Stimulated activated naive CD8-positive, alpha-beta T cell treated with anti-CD3 and anti-CD28 coated beads, Interleukin-15, Interleukin-2, amounts not matched to agents 100 U/mL and 50 U/mL, for 24 hours (primary cell): ENCODE data around the gene FUT2.
A peak's percentile ranks its signal among the peaks of the same experiment; 100 is the strongest.

ENCODE experiments used
- ATAC-seq: fragments of 150-1000 bp; cut with Tn5 transposase; one replicate; pipeline ENCODE4 v1.10.0; 2021
- DNase-seq: peaks from one replicate; pipeline ENCODE4 v3.0.0; 2021

The FUT2 gene

DNA sequence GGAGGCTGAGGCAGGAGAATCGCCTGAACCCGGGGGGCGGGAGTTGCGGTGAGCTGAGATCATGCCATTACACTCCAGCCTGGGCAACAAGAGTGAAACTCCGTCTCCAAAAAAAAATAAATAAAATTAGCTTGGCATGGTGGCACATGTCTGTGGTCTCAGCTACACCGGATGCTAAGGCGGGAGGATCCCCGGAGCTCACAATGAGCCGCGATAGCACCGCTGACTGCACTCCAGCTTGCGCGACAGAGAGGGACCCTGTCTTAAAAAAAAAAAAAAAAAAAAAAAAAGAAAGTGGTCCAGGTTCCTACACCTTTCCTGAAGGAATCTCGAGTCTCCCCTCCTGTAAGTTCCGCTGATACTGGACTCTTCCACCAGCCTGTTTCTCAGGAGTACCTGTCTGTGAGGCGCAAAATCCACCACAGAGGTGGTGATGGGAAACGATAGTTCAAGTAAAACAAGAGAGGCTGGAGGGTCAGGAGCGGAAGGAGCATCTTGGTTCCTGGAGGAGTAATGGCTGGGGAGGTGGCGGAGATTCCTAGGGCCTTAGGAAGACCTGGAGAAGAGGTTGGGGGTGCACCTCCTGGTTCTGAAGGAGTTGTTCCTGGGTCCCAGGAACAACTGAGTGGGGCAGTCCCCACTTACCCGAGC is 56.2 kb downstream of the FUT2 start:
- no peak for ATAC-seq
- DNase-seq: no peak

DNA sequence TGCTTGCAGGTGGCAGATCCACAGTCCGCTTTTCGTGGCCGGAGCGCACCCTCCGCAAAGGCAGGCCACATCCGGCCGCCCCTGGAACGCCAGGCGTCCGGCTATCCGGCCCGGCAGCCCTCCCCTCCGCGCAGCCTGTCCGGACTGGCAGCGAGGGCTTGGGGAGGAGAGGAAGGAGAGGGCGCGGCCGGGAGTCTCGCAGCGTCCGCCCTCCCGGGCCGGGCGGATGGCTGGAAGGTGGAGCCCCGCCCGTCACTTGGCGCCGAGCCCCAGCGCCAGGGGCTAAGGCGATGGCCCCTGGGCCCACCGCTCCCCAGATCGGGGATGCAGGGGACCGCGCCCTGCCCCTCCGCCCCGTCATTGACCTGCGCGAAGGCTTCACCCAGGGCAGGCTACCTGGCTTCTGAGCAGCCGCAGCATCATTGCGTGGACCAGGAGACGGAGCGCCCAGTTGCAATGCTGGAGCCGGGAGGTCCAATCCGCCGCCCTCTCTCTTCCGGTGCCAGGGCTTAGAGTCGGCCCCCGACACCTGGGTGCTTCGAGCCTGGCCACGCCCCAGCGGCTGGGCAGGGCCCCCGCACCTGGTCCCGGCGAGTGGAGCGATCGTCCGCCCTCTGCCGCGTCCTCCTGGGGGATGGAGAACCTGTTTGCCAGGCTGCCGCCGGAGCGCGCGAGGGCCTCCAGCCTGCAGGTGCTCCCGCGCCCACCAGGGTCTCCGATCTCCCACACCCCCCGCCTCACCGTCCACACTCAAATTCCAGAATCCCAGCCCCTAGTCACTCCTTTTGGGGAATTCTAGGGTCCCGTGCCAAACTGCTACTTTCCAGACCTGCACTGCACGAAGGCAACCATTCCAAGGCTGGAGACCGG is 57.0 kb downstream of the FUT2 start, which contains the start of gene FUT1:
TSS of gene FUT1 (minus strand) at position 146 of the 870 bp plus-strand sequence. CDS start 1,360 bp downstream, outside the sequence.
- ATAC-seq (peak; percentile 59), DNase-seq (peak; percentile 32)

DNA sequence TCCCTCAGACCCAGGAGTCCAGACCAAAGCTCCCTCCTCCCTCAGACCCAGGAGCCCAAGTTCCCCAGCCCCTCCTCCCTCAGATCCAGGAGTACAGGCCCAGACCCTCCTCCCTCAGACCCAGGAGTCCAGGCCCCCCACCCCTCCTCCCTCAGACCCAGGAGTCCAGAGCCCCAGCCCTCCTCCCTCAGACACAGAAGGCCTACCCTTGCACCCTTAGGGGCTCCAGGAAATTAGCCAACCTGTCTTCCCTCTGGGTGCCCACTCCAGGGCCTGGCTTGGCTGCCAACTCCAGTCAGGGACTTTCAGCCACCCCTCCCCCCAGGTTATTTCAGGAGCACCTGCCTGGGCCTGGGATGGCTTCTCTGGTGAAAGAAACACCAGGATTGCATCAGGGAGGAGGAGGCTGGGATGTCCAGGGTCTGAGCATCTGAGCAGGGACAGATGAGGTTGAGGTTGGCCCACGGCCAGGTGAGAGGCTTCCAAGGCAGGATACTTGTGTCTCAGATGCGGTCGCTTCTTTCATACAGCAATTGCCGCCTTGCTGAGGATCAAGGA is 59.4 kb downstream of the FUT2 start, which contains the start of gene FGF21:
TSS of gene FGF21 (plus strand) at position 441 of the 558 bp plus-strand sequence. CDS start 713 bp downstream, outside the sequence.
- ATAC-seq: no peak
- no peak for DNase-seq
